ENCODE results near the gene KMT2E.
A peak's percentile ranks its signal among the peaks of the same experiment; 100 is the strongest.

KMT2E gene

DNA sequence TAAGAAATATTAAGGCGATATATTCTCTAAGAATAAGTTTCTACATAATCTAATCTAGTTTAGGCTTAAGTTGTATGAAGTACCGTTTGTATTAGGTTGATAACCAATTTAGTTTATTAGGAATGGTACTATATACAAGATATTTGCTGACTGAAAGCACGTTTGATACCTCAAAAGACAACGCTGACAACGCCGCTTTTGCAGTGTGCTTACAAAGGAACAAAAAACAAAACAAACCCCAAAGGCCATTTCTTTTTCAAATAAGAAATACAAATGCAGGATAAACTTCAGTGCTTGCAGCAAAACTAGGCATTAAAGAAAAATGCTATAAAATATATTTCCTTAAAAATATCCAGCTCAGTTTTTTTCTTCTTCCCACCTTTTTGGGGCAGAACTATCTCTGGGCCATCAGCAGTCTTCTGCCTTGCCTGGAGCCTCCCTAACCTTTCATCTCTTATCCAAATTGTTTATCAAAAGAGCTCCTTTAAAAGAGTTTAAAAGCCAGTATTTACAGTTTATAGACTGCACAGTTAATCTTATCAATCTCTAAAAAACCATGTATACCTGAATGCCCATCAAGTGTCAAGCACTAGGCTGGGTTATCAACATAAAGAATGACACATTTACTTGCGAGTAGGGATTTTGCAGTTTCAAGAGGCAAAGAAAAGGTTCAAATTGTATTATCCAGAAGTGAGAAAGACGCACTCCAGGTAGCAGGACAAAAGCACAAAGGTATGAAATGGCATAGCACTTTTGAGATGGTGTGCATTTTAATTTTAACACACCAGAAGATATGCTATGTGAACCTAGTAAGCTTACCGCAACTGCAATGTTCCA, 4.1 kb upstream of the KMT2E start:
- DNase-seq: no peak

DNA sequence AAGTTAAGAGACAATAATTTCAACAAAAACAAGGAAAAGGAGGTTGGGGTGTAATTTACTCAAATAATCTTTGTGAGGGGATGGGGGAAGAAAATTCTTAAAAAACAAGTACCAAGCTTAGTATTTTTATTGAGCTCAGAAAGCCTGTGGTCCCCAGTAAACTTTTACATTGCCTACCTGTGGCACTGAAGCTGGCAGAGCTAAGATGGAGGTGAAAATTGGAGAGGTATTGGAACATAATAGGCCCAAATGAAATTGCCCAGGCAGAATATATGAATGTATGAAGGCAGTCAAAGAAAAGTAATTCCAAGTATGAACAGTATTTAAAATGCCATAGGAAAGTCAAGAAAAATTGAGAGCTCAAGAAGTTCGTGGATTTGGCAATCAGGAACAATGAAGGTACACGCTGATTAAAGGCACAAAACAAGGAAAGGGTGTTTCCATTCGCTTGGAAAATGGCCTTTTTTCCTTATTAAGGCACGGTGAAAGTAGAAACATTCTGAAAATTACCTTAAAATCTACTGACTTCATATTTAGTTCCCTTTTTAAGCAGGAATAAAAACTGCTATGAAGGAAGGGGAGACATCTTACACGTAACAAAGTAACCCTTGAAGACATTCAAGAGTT, 3.4 kb upstream of the KMT2E start:
- no peak for DNase-seq

DNA sequence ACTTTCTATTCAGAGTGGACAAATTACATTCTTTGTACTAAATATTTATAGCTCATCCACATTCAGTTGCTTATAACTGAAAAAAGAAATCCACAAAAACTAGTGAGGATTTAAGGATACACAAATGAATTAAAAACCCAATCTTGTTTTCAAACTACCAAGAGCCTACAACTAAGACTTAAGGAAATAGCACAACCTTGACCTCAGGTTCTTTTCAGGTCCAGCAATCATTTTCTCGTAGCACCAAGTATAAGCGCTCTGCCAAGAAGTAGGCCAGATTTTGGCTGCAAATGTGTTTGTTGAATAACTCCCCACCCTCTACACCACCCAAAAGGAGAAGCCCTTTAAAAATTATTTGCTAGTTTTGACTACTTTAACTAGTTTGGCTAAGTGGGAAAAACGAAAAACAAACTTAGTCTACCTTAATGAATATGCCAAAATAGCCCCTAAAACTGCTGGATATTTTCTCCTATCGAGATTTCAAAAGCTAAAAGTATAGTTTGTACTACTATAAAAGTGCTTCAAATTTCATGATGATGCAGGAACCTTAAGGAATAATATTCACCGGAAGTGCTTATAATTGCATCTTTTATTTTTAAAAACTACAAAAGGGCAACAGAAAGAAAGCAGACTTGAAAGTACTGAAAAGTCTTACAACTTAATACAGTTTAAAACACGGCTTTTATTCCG, 2.7 kb upstream of the KMT2E start:
- DNase-seq: no peak

DNA sequence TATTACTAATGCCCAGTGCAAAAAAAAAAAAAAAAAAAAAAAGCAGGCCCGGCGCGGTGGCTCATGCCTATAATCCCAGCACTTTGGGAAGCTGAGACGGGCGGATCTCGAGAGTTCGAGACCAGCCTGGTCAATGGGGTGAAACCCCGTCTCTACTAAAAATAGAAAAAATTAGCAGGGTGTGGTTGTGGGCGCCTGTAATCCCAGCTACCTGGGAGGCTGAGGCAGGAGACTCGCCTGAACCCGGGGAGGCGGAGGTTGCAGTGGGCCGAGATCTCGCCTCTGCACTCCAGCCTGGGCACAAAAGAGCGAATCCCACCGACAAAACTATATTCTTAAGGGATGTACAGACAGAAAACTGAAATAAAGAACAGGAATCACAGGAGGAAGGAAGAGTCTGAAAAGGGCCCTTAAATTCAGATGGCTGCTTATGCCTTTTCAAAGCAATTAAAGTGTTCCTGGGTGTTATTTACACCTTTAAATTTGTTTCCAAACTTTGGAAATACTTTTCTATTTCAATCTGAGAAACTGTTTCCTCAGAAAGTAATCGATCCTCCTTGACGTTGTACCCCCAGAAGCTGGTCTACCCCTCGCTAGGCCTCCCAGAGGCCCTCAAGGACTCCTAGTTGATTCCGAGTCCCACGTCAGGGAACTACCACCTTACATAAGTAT, 2.0 kb upstream of the KMT2E start:
- no peak for DNase-seq

DNA sequence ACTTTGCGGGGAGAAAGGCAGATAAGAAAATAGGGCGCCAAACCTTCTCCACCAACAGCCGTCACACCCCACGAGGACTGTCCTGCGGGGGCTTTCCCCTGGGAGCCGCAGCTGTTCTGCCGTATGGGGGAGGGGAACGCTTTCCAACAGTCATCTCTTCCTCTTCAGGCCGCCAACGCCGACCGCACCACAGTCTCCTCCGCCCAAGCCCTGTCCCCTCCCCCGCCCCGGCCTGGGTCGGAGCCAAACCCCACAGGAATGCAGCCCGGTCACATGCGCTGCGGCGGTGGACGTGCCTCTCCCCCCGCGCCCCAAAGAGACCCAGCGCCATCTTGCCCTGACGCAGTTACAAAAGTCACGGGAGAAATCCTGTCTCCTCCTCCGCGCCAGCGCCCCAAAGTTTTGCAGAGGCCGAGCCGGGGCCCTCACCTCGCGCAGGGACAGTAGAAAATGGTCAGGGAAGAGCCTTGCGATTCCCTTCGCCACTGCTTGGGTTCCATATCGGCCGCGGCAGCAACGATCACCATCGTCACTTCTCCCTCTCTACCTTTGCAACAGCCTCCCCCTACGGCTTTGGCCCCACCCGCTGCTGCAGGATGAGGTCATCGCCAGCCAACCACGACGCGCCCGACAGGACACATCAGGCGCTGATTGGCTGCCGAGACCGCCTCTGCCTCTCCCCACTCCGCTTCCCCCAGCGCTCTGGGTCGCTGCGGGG, 1.3 kb upstream of the KMT2E start:
- peak; percentile 68 for DNase-seq

DNA sequence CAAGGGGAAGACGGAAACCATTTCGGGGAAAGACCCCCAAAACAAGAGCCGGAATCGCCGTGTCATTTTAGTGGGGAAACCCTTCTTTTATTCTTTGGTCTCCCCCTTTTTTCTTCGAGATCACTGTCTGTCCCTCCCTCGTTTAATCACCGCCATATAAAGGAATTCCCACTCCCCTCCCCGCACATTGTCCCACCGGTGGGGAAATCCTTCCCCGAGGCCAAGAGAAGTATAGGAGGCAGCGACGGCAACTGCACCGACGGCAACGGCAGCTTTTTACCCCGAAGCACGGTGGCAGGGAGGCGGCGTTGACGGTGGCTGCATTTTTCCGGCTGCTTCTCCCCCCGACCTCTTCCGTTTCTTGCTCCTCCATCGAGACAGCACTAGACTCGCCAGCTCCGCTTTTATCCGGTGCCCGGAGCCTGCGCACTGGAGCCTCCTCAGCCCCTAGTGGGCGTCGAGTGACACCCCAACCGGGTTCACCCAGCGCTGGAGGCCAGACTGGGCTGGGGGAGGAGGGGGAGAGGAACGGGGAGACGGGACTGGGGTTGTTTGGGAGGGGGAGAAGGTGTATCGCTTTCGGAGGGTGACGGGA, 687 bp upstream of the KMT2E start:
- peak; percentile 38 for DNase-seq

DNA sequence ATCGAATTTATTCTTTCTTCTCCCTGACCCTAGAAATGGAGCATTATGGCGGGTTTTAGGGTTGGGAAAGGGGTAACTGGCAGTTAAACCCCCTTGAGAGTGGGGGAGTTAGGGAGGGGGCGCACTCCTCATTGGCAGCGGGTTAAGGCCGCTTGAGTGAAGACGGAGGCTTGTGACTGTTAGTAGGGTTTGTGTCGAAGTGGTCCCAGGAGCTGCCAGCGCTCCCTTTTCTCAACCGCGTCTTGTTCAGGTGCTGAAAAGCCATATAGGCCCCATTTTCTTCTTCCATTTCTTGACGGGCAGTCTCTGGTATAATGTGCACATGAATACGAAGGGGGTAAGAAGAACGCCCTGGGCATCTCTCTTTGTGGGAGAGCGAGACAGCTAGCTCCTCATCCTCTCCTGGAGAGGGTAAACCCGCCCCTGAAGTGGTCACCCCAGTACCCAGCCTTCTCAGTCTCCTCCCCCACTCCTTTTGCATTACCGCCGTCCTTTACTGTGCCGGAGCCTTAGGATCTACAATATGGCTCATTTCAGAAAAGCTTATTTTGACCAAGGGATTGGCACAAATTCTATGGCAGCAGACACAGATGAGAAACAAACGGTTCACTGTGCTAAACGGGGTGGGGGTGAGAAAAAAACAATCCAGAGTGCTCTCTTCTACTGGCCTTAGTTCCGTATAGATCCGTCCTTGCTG, 836 bp downstream of the KMT2E start:
- DNase-seq: no peak

DNA sequence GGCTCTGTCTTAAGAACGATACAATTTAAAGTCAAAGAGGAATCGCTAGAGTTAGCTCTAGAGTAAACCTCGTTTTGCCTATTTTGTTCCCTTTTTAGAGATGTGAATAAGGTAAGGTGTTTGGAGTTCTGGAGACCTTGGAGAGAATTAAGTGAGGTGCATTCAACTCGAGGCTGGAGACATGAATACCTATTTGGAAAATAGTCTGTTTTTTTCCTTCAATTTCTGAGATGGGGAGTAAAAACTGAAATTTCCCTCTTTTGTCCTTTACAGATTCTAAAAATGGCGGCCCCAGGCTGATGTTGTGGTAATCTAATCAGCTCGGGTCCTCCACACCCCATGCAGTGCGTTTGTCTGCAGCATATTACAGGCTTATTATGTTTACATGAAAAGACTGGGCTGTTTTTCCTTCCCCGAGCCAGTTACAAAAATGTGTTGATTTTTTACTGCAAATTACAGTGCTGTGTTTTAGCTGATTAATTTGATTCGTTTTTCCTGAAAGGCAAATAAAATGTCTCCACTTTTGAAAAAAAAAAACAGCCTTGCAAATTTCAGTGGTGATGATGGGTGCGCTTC, 1.5 kb downstream of the KMT2E start:
- DNase-seq: no peak

DNA sequence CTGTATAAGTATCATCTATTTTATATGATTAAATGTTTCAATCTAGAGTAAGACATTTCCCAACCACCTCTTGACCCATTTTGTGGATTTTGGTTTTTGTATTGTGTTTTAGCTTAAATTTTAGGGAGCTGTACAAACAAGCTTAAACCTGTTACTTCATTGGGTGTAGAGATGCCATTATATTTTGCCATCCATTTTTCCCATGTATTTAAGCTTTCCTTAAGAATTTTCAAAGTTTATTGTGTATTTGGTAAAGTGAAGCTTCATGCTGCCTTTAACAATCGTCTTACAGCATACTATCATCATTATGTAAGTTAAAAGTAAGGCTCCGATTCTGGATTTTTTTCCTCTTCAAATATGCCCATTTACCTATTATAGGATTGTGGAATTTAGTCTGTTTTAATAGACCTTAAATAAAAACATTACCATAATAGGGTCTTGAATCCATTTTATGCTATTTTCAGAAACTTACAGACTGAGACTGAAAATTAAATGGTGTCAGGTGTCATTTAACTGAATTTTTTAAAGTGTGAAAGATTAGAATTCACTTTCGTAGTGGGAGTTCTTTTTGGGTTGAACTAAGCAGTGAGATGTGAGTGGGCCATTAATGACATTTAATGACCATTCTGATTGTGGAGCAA, 2.2 kb downstream of the KMT2E start:
- DNase-seq: no peak

DNA sequence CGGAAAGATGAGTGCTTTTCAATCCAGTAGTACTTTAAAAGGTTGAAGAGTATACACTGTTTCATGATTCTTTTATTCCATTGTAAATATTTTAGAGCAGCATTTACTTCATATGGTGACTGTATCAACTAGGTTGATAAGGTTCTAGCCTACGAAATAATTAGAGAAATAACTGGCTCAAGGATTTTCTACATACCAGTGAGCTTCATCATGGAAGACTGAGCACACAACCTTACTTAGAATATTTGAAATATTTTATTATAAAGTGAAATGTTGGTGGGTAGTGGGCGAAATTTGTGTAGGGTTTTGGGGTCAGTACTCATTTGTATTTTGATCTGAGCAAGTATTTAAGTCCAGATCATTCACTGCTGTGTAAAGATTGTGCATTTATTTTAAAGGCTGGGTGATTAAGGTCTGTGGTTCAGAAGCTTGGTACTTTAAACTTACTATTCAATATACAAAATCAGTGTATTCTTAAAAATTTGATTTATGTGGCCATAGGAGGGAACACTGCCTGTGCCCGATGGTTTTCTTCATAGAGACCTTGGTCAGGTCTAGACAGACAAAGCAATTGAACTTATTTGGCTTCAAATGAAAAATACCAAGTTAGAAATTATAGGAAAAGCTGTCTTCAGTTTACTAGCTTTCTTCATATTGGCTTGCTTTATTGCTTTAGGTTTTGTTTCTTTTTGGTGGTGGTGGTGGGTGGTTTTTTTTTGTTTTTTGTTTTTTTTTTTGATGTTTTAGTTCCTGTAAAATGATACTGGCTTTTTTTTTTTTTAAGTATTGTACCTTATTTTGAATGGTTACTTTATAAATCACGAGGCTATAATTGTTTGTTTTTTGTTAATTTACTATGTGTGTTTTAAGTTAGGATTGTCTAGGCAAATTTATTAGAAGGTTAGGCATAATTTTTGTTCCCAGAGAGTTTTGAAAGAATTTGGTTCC, 3.0 kb downstream of the KMT2E start:
- DNase-seq: no peak

DNA sequence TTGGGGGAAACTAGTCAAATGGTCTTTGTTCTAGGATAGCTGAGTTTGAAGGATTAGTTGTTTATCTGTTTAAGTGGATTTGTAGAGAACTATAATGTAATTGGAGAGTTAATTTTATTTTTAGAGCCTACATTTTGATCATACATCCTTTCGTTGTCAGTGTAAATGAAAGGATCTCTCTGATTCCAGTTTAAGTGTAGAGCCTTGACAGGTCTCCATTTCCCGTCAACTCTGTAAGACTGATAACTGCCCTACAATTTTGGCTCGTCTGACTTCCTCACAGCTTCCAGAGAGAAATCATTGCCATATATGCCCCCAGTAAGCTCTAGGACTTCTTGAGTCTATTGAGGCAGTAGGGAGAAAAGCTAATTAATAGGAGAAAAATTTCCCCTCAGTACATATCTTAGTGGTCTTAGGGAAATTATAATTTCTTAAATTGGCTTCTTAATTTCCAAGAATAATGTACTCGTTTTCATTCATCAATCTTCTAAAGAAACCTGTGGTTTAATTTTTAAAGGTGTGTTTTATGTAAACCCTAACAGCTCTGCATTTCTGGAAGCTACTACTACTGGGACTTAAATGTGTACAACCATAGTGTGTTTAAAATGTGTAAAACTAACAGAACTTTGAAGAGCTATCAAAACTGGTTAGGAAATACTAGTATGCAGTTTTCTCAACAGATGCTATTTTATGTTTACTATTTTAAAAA, 3.8 kb downstream of the KMT2E start:
- DNase-seq: no peak

DNA sequence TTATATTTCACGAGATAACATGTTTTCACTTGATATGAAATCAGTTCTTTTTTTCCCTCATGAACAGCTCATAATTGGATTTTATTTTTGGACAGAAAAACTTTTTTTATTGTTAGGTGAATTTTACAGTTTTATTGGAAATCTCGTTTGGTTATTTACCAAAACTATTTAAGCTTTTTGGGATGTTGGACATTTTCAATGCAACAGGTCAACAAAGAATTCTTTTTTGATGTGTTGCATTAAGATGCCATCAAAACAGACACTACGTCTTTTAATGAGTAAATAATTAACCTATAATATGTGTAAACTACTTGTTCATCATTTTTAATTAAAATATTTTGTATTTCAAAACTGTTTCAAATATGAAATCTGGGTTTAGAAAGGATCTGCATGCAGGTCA, 5.3 kb downstream of the KMT2E start:
- no peak for DNase-seq

DNA sequence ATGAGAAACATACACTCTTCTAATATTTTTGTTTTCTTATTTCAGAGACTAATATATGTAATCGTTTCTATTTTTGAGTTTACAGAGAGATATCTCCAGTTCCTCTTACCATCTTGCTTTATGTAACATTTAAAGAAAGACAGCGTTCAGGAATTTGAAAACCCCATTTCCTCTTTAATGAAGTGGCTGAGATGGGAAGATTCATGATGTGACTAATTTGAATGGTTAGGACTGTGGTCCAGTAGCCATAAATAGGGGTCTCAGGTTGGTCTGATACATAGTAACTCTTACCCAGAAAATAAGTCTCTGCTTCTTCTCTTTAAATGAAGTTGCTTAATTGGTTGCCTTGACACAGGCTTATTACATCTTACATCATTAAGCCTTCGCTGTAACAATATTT, 6.9 kb downstream of the KMT2E start:
- no peak for DNase-seq

DNA sequence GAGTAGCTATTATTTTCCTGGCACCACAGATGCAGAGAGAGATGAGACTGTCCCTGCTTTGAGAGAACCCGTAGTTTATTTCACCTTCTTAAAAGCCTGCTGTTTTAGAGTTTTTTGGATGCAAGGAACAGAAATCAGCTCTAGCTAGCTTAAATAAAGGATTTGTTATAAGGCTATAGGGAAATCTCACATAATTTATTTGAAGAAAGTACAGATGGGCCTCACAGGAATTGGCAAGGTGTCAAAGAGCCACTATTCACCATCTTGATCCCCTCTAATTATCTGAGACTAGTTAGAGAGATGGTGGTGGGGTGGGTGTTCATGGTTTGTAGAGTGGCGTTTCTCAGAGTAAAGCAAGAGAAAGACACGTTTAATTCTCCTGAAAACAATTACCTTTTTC, 7.3 kb downstream of the KMT2E start:
- no peak for DNase-seq

DNA sequence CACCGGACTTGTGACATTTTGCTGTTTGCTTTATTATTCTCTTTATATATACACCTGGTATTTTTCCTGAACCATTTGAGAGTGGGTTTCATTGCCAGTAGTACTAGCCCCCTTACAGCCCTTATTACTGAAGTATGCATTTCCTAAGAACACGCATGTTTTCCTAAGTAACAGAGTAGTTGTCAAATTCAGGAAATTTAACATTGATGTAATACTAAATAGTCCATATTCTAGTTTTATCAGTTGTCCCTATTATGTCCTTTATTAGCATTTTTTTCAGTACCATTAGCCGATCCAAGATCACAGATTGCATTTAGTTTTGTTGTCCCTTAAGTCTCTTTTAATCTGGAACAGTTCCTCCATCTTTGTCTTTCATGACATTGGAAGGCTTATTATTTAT, 8.0 kb downstream of the KMT2E start:
- DNase-seq: no peak

DNA sequence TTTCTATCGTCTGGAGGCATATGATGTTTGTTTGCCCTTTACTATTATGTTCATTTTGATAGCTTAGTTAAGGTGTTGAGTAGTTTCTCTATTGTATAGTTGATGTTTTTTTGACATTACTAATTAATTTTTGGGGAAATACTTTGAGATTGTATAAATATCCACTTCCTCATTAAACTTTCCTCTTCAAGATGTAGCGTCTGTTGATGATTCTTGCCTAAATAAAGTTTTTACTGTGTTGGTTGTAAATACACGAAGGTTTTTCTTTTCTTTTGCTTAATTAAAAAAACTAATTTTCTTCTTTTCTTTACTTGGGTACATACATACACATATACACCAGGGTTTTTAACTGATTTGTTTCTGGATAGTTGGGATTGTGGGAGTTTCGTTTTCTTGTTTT, 8.5 kb downstream of the KMT2E start:
- no peak for DNase-seq

DNA sequence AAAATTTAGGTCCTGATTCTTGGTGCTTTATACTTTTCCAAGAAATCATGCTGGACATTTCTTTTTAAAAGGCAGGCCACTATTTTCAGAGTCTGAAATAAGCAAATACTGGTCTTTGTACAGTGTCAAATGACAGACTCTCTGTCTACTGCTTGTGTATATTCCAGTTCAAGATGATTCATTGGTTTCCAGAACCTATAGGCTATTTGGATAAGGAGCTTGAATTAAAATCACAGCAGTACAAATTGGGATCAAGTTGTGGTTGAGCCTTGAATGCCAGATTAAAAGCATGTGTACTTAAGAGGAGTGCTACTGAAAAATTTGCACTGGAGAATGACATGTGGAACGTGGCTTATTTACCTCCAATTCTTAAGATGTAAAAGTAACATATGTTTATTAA, 10.7 kb downstream of the KMT2E start:
- no peak for DNase-seq

DNA sequence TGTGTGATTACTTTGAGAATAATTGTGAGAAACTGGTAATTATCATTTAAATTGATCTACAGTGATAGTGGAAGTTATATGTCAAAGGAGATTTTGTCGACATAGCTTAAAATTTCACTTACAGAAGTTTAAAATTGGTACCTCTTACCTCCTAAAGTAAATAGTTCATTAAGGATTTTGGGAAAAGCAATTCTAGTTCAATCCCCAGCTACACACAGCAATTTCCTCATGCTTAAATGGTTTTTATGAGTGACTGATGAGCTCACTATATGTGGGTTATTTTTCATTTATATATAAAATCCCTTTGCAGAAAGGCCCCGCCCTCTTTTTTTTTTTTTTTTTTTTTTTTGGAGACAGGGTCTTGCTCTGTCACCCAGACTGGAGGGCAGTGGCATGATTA, 12.7 kb downstream of the KMT2E start:
- DNase-seq: no peak

Measured in cortex of kidney (tissue), 1 donor.